AG09309 (cell line): Measurements from ENCODE around the gene LMO7.

Experiments used
- DNase-seq: peaks from one replicate; pipeline ENCODE4 v3.0.0-alpha.2; 2010; ENCODE audit warnings: low read depth
- H3K4me3 ChIP-seq: 2 replicates; pipeline ENCODE4 v1.5.1; 2011; ENCODE audit warnings: mild to moderate bottlenecking, low read depth, low read length, moderate library complexity; ENCODE audit not compliant: control insufficient read depth
- TF ChIP-seq, protein P1 (sequence below): IDR thresholded peaks from 2 replicates; pipeline ENCODE4 v1.5.1; 2011; ENCODE audit warnings: mild to moderate bottlenecking, low read depth, low read length, inconsistent platforms; ENCODE audit not compliant: insufficient read depth, control insufficient read depth; ENCODE audit errors: missing control alignments

LMO7 gene

GRCh38 chr13:75757336-75757735, 121.2 kb downstream of the LMO7 start:
- TF ChIP-seq, protein P1, sequence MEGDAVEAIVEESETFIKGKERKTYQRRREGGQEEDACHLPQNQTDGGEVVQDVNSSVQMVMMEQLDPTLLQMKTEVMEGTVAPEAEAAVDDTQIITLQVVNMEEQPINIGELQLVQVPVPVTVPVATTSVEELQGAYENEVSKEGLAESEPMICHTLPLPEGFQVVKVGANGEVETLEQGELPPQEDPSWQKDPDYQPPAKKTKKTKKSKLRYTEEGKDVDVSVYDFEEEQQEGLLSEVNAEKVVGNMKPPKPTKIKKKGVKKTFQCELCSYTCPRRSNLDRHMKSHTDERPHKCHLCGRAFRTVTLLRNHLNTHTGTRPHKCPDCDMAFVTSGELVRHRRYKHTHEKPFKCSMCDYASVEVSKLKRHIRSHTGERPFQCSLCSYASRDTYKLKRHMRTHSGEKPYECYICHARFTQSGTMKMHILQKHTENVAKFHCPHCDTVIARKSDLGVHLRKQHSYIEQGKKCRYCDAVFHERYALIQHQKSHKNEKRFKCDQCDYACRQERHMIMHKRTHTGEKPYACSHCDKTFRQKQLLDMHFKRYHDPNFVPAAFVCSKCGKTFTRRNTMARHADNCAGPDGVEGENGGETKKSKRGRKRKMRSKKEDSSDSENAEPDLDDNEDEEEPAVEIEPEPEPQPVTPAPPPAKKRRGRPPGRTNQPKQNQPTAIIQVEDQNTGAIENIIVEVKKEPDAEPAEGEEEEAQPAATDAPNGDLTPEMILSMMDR, result no peak
- no peak overlapping the region for H3K4me3 ChIP-seq
- no peak for DNase-seq

DNA sequence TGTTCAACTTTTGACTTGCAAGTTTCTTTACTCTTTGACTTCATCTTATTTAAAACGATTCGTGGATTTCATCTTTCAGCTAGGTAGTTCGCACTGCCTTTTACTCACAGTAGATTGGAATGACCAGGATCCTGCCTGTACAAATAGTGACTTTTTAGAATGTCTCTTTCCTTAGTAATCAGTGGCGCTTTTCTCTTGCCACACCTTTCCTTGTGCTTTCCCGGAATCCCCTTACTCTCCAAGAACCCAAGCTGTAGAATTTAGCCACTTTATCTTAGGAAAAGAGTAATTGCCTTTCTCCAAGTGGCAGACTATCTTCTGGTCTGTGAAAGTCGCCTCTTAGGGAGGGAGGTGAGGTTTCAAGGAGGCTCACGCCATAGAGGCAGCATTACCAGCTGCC, 123.4 kb downstream of the LMO7 start:
- H3K4me3 ChIP-seq, result no peak overlapping the region
- TF ChIP-seq, protein P1, result no peak
- DNase-seq, result no peak

GRCh38 chr13:75760131-75761021, 124.2 kb downstream of the LMO7 start:
- no peak for DNase-seq
- TF ChIP-seq, protein P1, result no peak
- no peak overlapping the region for H3K4me3 ChIP-seq

- DNase-seq, result no peak
- H3K4me3 ChIP-seq, result no peak overlapping the region
- TF ChIP-seq, protein P1, result no peak
Measured at GRCh38 chr13:75761369-75761768, 125.2 kb downstream of the LMO7 start.

- no peak overlapping the region for H3K4me3 ChIP-seq
- TF ChIP-seq, protein P1, result no peak
- no peak for DNase-seq
Measured at GRCh38 chr13:75762076-75762937, 126.2 kb downstream of the LMO7 start.

DNA sequence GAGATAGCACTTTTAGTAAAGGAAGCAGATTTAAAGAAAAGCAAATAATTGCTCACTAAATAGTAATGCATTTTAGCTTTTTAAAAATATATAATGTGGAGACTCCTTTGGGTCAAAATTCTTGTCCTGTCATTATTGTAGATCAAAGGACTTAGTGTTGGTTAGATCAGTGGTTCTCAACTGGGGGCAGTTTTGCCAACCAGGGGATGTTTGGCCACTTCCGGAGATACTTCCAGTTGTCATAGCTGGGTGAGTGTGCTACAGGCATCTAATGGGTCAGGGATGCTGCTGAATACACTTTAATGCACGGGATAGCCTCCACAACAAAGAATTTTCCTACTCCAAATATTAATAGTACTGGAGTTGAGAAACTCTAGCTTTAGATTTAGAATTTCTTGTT, 126.8 kb downstream of the LMO7 start:
- TF ChIP-seq, protein P1, result no peak
- no peak for DNase-seq
- H3K4me3 ChIP-seq, result no peak overlapping the region
